Endothelial cell of umbilical vein (primary cell): ENCODE data around the gene ARID2. TPM values are rescaled to one million over a fixed set of nuclear protein-coding genes. Genes with fewer than 3 reads are reported as not detected.

ENCODE experiments used
- BruUV-seq: library from RNA; stranded (reverse); fragments of 400-500 nt; replicated peaks from 2 replicates; lab custom pipeline; 2021; lab: Mats Ljungman, UMichigan
- CTCF ChIA-PET: fragments of 300-600, 350-600 bp; sonication (Branson Sonifier 250); formaldehyde crosslinking; loops from one replicate; lab custom pipeline; 2021; ENCODE audit warnings: antibody characterized with exemption, inconsistent platforms; lab: Charles Lee
- POLR2A ChIA-PET: fragments of 300-600, 350-600 bp; sonication (Branson Sonifier 250); formaldehyde crosslinking; loops from one replicate; lab custom pipeline; 2021; ENCODE audit warnings: antibody characterized with exemption, inconsistent platforms; lab: Charles Lee
- DNase-seq: peaks from one replicate; pipeline ENCODE4 v3.0.0-alpha.2; 2011; ENCODE audit warnings: low read depth, low spot score
- FAIRE-seq: peaks from 2 replicates; lab custom pipeline; 2011; peaks lifted over from hg19 to GRCh38; lab: Jason Lieb, UNC
- H2AFZ ChIP-seq: 2 replicates; pipeline ENCODE4 v1.6.0; 2012; ENCODE audit warnings: low read depth, low read length, control low read depth, inconsistent platforms
- H3K27ac ChIP-seq: 2 replicates; pipeline ENCODE4 v1.5.1; 2011; ENCODE audit warnings: low read depth, mild to moderate bottlenecking, control low read depth, low read length, moderate library complexity; ENCODE audit not compliant: insufficient read depth
- H3K27me3 ChIP-seq, 2 experiments: 2 replicates each; pipeline versions ENCODE4 v1.6.0 to v1.6.1; 2011; ENCODE audit warnings: low read length in 2 of 2, mixed read lengths in 1 of 2; ENCODE audit not compliant: control insufficient read depth in 2 of 2, insufficient read depth in 2 of 2
- H3K36me3 ChIP-seq, 2 experiments: 2 replicates in 1 of 2; 3 replicates in 1 of 2; pipeline ENCODE4 v1.5.1; 2011; ENCODE audit warnings: low read length in 2 of 2, mild to moderate bottlenecking in 1 of 2, moderate library complexity in 1 of 2; ENCODE audit not compliant: control insufficient read depth in 2 of 2, insufficient read depth in 2 of 2; ENCODE audit errors: extremely low read depth in 1 of 2
- H3K4me1 ChIP-seq: 3 replicates; pipeline ENCODE4 v1.5.1; 2011; ENCODE audit warnings: mild to moderate bottlenecking, low read length; ENCODE audit not compliant: control insufficient read depth, insufficient read depth; ENCODE audit errors: extremely low read depth
- H3K4me2 ChIP-seq: 2 replicates; pipeline ENCODE4 v1.6.1; 2011; ENCODE audit warnings: low read length, control low read depth, mixed read lengths; ENCODE audit not compliant: insufficient read depth
- H3K4me3 ChIP-seq, 3 experiments: fragments of 200-600 bp in 1 of 3; sonication (generic), shearing (Covaris generic) in 1 of 3; replicated peaks in 1 of 3; 2 replicates each; pipeline ENCODE4 v1.5.1; 2011 to 2016; ENCODE audit warnings: control low read depth in 3 of 3, low read length in 3 of 3, mild to moderate bottlenecking in 2 of 3, inconsistent platforms in 1 of 3, low read depth in 1 of 3, moderate library complexity in 1 of 3; ENCODE audit not compliant: insufficient read depth in 1 of 3
- H3K79me2 ChIP-seq: 2 replicates; pipeline ENCODE4 v1.6.0; 2012; ENCODE audit warnings: low read length, inconsistent platforms; ENCODE audit not compliant: control insufficient read depth, insufficient read depth
- H3K9ac ChIP-seq: replicated peaks from 2 replicates; pipeline ENCODE3; 2011; ENCODE audit warnings: low read length, control low read depth; ENCODE audit not compliant: insufficient read depth; ENCODE audit errors: extremely low read depth
- H3K9me1 ChIP-seq: replicated peaks from 3 replicates; pipeline ENCODE4 v1.6.0; 2011; ENCODE audit warnings: mild to moderate bottlenecking, low read length; ENCODE audit not compliant: control insufficient read depth, insufficient read depth; ENCODE audit errors: extremely low read depth
- H3K9me3 ChIP-seq: replicated peaks from 2 replicates; pipeline ENCODE4 v1.5.1; 2012; ENCODE audit warnings: low read length, inconsistent platforms; ENCODE audit not compliant: control insufficient read depth, insufficient read depth
- H4K20me1 ChIP-seq: replicated peaks from 2 replicates; pipeline ENCODE3; 2011; ENCODE audit warnings: mild to moderate bottlenecking, low read length; ENCODE audit not compliant: control insufficient read depth, insufficient read depth; ENCODE audit errors: extremely low read depth
- EZH2 ChIP-seq: IDR thresholded peaks from 2 replicates; pipeline ENCODE4 v1.6.1; 2012; ENCODE audit warnings: borderline replicate concordance, low read depth, mild to moderate bottlenecking, moderate library complexity, low read length, inconsistent platforms; ENCODE audit not compliant: severe bottlenecking
- FOS ChIP-seq: IDR thresholded peaks from 2 replicates; pipeline ENCODE4 v1.6.1; 2011; ENCODE audit warnings: mild to moderate bottlenecking, low read length, moderate library complexity, borderline replicate concordance; ENCODE audit not compliant: insufficient read depth
- GATA2 ChIP-seq: IDR thresholded peaks from 2 replicates; pipeline ENCODE4 v1.7.0; 2011; ENCODE audit warnings: low read depth, mild to moderate bottlenecking, moderate library complexity, mixed read lengths, low read length; ENCODE audit not compliant: insufficient read length, insufficient read depth
- JUN ChIP-seq: IDR thresholded peaks from 2 replicates; pipeline ENCODE4 v1.6.1; 2011; ENCODE audit warnings: borderline replicate concordance, low read depth; ENCODE audit not compliant: insufficient read length, insufficient read depth
- MAX ChIP-seq: IDR thresholded peaks from 2 replicates; pipeline ENCODE4 v1.6.1; 2011; ENCODE audit not compliant: insufficient read depth, insufficient read length
- MYC ChIP-seq: IDR thresholded peaks from one replicate; pipeline ENCODE4 v1.6.1; 2011; ENCODE audit warnings: mild to moderate bottlenecking, low read depth, low read length
- POLR2A ChIP-seq: IDR thresholded peaks from 2 replicates; pipeline ENCODE4 v1.6.1; 2012; ENCODE audit warnings: low read depth, mild to moderate bottlenecking, control low read depth, low read length
- POLR2AphosphoS5 ChIP-seq: IDR thresholded peaks from 2 replicates; pipeline ENCODE4 v1.6.1; 2012; ENCODE audit warnings: low read depth, mild to moderate bottlenecking, control low read depth, low read length, moderate library complexity; ENCODE audit not compliant: insufficient read depth
- dilution Hi-C: fragments of 300-500 bp; cut with MboI; formaldehyde crosslinking; loops from one replicate; pipeline ENCODE4 v1.15.0; 2019; ENCODE audit warnings: low sequenced_read_pairs; ENCODE audit not compliant: extremely low pct_ligation_motif_present
- intact Hi-C: fragments of 100-400 bp; cut with micrococcal nuclease; formaldehyde crosslinking; loops from one replicate; pipeline ENCODE4 v1.10.0; 2022
- polyA plus RNA-seq, 4 experiments: library from polyadenylated mRNA; depleted of rRNA in 3 of 4; stranded (reverse) in 3 of 4; unstranded in 1 of 4; fragments of >200 nt; gene quantifications; 2 replicates each; pipeline versions ENCODE4 v1.2.1 to v1.2.3, GENCODE V29; 2011 to 2012; ENCODE audit warnings: missing spikeins in 1 of 4
- total RNA-seq: library from RNA; stranded (reverse); gene quantifications from 2 replicates; pipeline ENCODE4 v1.2.3, GENCODE V29; 2021
- TF ChIP-seq, protein P1 (sequence below), 2 donors: IDR thresholded peaks; 1 replicate in 1 of 2; 2 replicates in 1 of 2; pipeline ENCODE4 v1.5.1; 2011; ENCODE audit warnings: low read length in 2 of 2, mild to moderate bottlenecking in 2 of 2, moderate library complexity in 2 of 2, control low read depth in 1 of 2, inconsistent platforms in 1 of 2, low read depth in 1 of 2; ENCODE audit not compliant: insufficient read depth in 1 of 2; ENCODE audit errors: extremely low read depth in 1 of 2

The ARID2 gene
- total and polyA plus RNA-seq, 2 donors (not counting 3 experiments of a cell fraction or from before 2014, with no cell fraction given) = 10.8 to 26.7 TPM

DNA sequence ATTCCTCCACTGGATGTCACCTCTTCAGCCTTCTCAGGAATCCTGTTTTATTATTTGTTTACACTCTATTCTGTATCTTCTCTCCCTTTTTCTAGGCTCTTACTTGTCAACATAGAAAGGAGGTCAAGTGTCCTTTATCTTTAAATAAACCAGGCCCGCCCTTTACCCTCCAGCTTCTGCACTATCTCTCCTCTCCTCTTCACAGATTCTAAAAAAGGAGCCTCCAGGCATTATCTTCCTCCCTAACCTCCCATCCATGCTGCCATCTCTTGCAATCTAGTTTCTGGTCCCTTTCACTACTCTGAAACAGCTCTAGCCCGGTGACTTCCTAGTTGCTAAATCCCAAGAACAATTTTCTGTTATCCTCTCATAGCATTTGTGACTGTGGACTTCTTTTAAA lies 24.1 kb upstream of the ARID2 start:
- H3K4me1 ChIP-seq = no peaks in the 10 kb centered on the region
- POLR2A ChIA-PET = no interaction called here
- no peaks in the 10 kb centered on the region for H3K79me2 ChIP-seq
- BruUV-seq = no TSS peak
- DNase-seq = no peak
- no peak overlapping the region for H2AFZ ChIP-seq
- intact Hi-C loops = no loop called here
- CTCF ChIA-PET = no interaction called here
- H3K9me3 ChIP-seq = no peaks in the 10 kb centered on the region
- no peak overlapping the region for H3K4me2 ChIP-seq
- no peaks in the 10 kb centered on the region for H3K27me3 ChIP-seq
- no peak overlapping the region for H3K4me3 ChIP-seq
- no peak overlapping the region for H3K9ac ChIP-seq
- TF ChIP-seq GATA2 (no peak), EZH2 (no peak), MYC (no peak), POLR2A (no peak), POLR2AphosphoS5 (no peak), FOS (no peak), MAX (no peak), JUN (no peak)
- TF ChIP-seq, protein P1, sequence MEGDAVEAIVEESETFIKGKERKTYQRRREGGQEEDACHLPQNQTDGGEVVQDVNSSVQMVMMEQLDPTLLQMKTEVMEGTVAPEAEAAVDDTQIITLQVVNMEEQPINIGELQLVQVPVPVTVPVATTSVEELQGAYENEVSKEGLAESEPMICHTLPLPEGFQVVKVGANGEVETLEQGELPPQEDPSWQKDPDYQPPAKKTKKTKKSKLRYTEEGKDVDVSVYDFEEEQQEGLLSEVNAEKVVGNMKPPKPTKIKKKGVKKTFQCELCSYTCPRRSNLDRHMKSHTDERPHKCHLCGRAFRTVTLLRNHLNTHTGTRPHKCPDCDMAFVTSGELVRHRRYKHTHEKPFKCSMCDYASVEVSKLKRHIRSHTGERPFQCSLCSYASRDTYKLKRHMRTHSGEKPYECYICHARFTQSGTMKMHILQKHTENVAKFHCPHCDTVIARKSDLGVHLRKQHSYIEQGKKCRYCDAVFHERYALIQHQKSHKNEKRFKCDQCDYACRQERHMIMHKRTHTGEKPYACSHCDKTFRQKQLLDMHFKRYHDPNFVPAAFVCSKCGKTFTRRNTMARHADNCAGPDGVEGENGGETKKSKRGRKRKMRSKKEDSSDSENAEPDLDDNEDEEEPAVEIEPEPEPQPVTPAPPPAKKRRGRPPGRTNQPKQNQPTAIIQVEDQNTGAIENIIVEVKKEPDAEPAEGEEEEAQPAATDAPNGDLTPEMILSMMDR (IDR thresholded peaks at IDR 0.05; ENCODE audit: extremely low read depth in 1 of 2, insufficient read depth in 1 of 2, low read depth in 1 of 2, low read length in 2 of 2) = no peak
- dilution Hi-C loops = no loop called here
- H3K36me3 ChIP-seq = no peaks in the 10 kb centered on the region
- no peak overlapping the region for H3K27ac ChIP-seq
- H4K20me1 ChIP-seq = no peaks in the 10 kb centered on the region
- no peaks in the 10 kb centered on the region for H3K9me1 ChIP-seq
- no peak for FAIRE-seq
